CD14-positive monocyte (primary cell): ENCODE results near the gene CPB1. TPM values are rescaled to one million over a fixed set of nuclear protein-coding genes. Genes with fewer than 3 reads are reported as not detected.

Source experiments
- DNase-seq, 3 donors: peaks; one replicate each; pipeline ENCODE4 v3.0.0-alpha.2; 2011 to 2022
- H2AFZ ChIP-seq: 2 replicates; pipeline ENCODE4 v1.6.0; 2012; ENCODE audit warnings: mild to moderate bottlenecking, low read depth, low read length, inconsistent platforms; ENCODE audit not compliant: insufficient read depth, poor library complexity, severe bottlenecking
- H3K27ac ChIP-seq, 2 donors: 1 replicate in 1 of 2; 2 replicates in 1 of 2; pipeline ENCODE4 v1.5.1; 2012 to 2013; ENCODE audit warnings: low read length in 2 of 2, control low read depth in 1 of 2, inconsistent platforms in 1 of 2, low read depth in 1 of 2, mild to moderate bottlenecking in 1 of 2
- H3K27me3 ChIP-seq, 2 donors: one replicate each; pipeline versions ENCODE4 v1.6.0 to v1.6.1; 2011 to 2013; ENCODE audit warnings: low read length in 2 of 2; ENCODE audit not compliant: control insufficient read depth in 2 of 2, insufficient read depth in 2 of 2
- H3K36me3 ChIP-seq, 2 donors: replicated peaks in 1 of 2; 1 replicate in 1 of 2; 2 replicates in 1 of 2; pipeline versions ENCODE4 v1.5.1 to v1.6.1; 2012 to 2013; ENCODE audit warnings: low read length in 2 of 2, control low read depth in 1 of 2, inconsistent platforms in 1 of 2, mild to moderate bottlenecking in 1 of 2; ENCODE audit not compliant: insufficient read depth in 2 of 2, control insufficient read depth in 1 of 2
- H3K4me1 ChIP-seq, 2 donors: 1 replicate in 1 of 2; 2 replicates in 1 of 2; pipeline versions ENCODE4 v1.5.1 to v1.6.1; 2012 to 2013; ENCODE audit warnings: low read length in 2 of 2, control low read depth in 1 of 2, inconsistent platforms in 1 of 2, mild to moderate bottlenecking in 1 of 2, moderate library complexity in 1 of 2; ENCODE audit not compliant: insufficient read depth in 2 of 2, control insufficient read depth in 1 of 2
- H3K4me2 ChIP-seq: replicated peaks from 2 replicates; pipeline ENCODE3; 2012; ENCODE audit warnings: low read length, moderate library complexity, mild to moderate bottlenecking; ENCODE audit not compliant: poor library complexity, severe bottlenecking; ENCODE audit errors: extremely low read depth
- H3K4me3 ChIP-seq, 3 experiments: fragments of 200-600 bp in 1 of 3; sonication (generic) in 1 of 3; replicated peaks in 1 of 3; 1 replicate in 2 of 3; 2 replicates in 1 of 3; pipeline ENCODE4 v1.5.1; 2011 to 2013; ENCODE audit warnings: low read length in 3 of 3, mild to moderate bottlenecking in 3 of 3, control low read depth in 2 of 3, low read depth in 2 of 3, inconsistent platforms in 1 of 3, moderate library complexity in 1 of 3
- H3K79me2 ChIP-seq: 2 replicates; pipeline ENCODE4 v1.6.0; 2012; ENCODE audit warnings: mild to moderate bottlenecking, control low read depth, inconsistent platforms, low read length, moderate library complexity; ENCODE audit not compliant: insufficient read depth
- H3K9ac ChIP-seq: 2 replicates; pipeline ENCODE4 v1.6.0; 2017; ENCODE audit warnings: low read length, mild to moderate bottlenecking; ENCODE audit not compliant: insufficient read depth, poor library complexity, severe bottlenecking
- H3K9me3 ChIP-seq, 2 donors: replicated peaks in 1 of 2; 1 replicate in 1 of 2; 2 replicates in 1 of 2; pipeline versions ENCODE4 v1.5.1 to v1.6.1; 2012 to 2013; ENCODE audit warnings: low read length in 2 of 2, control low read depth in 1 of 2; ENCODE audit not compliant: control insufficient read depth in 1 of 2, insufficient read depth in 1 of 2
- H4K20me1 ChIP-seq: 2 replicates; pipeline ENCODE4 v1.6.0; 2012; ENCODE audit warnings: mild to moderate bottlenecking, low read length, control low read depth, moderate library complexity; ENCODE audit not compliant: insufficient read depth
- H3K27ac Mint-ChIP-seq, 7 donors: one replicate each; pipeline ENCODE4 v1.8.0; 2020; ENCODE audit warnings: mild to moderate bottlenecking in 7 of 7, mixed read lengths in 7 of 7, moderate library complexity in 6 of 7, inconsistent platforms in 2 of 7
- H3K27me3 Mint-ChIP-seq, 3 donors: one replicate each; pipeline ENCODE4 v1.8.0; 2021 to 2022; ENCODE audit warnings: low read depth in 3 of 3, mild to moderate bottlenecking in 3 of 3, mixed read lengths in 3 of 3, moderate library complexity in 3 of 3, inconsistent platforms in 1 of 3
- H3K36me3 Mint-ChIP-seq, 2 donors: one replicate each; pipeline ENCODE4 v1.8.0; 2020; ENCODE audit warnings: mixed read lengths in 2 of 2, inconsistent platforms in 1 of 2, mild to moderate bottlenecking in 1 of 2
- H3K4me1 Mint-ChIP-seq: one replicate; pipeline ENCODE4 v1.8.0; 2020; ENCODE audit warnings: mild to moderate bottlenecking, mixed read lengths
- H3K4me3 Mint-ChIP-seq, 2 donors: one replicate each; pipeline ENCODE4 v1.8.0; 2020; ENCODE audit warnings: mild to moderate bottlenecking in 2 of 2, mixed read lengths in 2 of 2, moderate library complexity in 1 of 2
- H3K9me3 Mint-ChIP-seq, 7 donors: one replicate each; pipeline ENCODE4 v1.8.0; 2020 to 2022; ENCODE audit warnings: mixed read lengths in 7 of 7, mild to moderate bottlenecking in 6 of 7, moderate library complexity in 6 of 7, inconsistent platforms in 2 of 7
- CTCF ChIP-seq: fragments of 200-600 bp; IDR thresholded peaks from one replicate; pipeline ENCODE4 v1.8.0; 2022; ENCODE audit warnings: antibody characterized with exemption, mild to moderate bottlenecking
- WGBS: methylation state at CpG from one replicate; pipeline ENCODE4 v1.1.5; 2013; ENCODE audit warnings: missing lambda C conversion rate; ENCODE audit not compliant: insufficient coverage; 5-methylcytosine and 5-hydroxymethylcytosine counted together
- intact Hi-C, 2 donors: fragments of 100-400 bp; cut with micrococcal nuclease; formaldehyde crosslinking; loops; one replicate each; pipeline versions ENCODE4 v1.15.0 to v1.15.1; 2023
- polyA plus RNA-seq, 3 donors: library from polyadenylated mRNA; depleted of rRNA in 1 of 3; unstranded in 2 of 3; stranded (reverse) in 1 of 3; fragments of 300-500 nt in 2 of 3; fragments of >200 nt in 1 of 3; fragmentation: Illumina TruSeq in 2 of 3; gene quantifications; 1 replicate in 2 of 3; 2 replicates in 1 of 3; pipeline ENCODE4 v1.2.3, GENCODE V29; 2012 to 2021

The CPB1 gene
- polyA plus RNA-seq, 3 donors: not detected

DNA sequence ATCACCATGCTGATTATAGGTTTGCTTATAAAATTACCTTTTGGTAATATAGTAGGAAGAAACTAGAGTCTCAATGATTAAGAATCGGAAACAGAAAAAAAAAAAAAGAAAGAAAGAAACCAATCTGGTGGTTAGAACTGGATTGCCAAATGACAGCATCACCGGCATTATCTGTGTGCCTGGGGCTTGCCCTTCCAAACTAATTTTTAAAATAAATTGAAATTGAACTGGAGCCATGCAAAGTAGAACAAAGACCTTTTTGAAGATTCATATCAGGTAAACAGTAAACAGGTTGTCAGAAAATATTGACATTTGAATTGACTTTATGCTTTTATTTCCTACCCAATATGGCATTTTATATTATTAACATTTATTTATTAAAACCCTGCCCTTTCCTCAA lies 11.2 kb upstream of the CPB1 start:
- intact Hi-C loops: no loop called here
- Histone ChIP-seq H3K4me1 (no peaks in the 10 kb centered on the region), H3K79me2 (no peaks in the 10 kb centered on the region), H3K4me2 (no peak overlapping the region), H3K9ac (no peak overlapping the region), H2AFZ (no peak overlapping the region), H3K9me3 (no peaks in the 10 kb centered on the region), H3K27me3 (no peaks in the 10 kb centered on the region), H4K20me1 (no peaks in the 10 kb centered on the region), H3K27ac (no peak overlapping the region), H3K36me3 (no peaks in the 10 kb centered on the region), H3K4me3 (no peak overlapping the region)
- no peak for TF ChIP-seq CTCF
- H3K27me3 Mint-ChIP-seq: peaks cover 0 to 5% (median 0%) of the 10 kb centered on the region in 3 donors
- no peaks in the 10 kb centered on the region for H3K36me3 Mint-ChIP-seq
- H3K4me3 Mint-ChIP-seq: no peak overlapping the region
- no peak overlapping the region for H3K27ac Mint-ChIP-seq
- no peaks in the 10 kb centered on the region for H3K4me1 Mint-ChIP-seq
- peaks cover 0 to 9% (median 0%) of the 10 kb centered on the region in 7 donors for H3K9me3 Mint-ChIP-seq
- DNase-seq: no peak
- no CpG with 5 or more reads among the region's 2 CpGs for WGBS

DNA sequence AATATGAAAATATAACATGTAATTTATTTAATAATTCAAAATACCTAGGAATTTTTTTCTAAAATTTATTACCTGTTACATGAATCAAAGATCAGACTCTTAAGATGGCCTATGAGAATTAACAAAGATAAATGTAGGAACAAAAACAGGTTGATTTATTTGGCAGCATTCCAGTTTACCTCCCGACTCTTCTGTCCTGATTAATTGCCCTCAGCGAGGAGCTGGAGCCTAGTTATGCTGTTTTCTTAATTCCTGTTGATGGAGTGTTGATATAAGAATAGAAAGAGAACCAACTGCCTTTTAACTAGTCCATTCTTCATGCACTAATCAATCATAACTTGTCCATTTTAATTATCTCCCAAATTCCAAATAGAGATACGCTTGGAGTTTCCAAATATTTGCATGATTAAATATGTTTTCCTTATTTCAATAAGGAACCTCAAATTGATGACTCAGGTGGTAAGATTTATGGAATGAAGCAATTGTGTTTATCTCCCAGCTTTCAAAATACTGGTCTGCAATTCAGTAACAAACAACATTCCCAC lies 10.6 kb upstream of the CPB1 start:
- Histone ChIP-seq H3K79me2 (no peaks in the 10 kb centered on the region), H4K20me1 (no peaks in the 10 kb centered on the region), H3K9ac (no peak overlapping the region), H3K4me2 (no peak overlapping the region), H3K27ac (no peak overlapping the region), H3K9me3 (peaks cover 0 to 4% of the 10 kb centered on the region in 2 donors), H3K27me3 (no peaks in the 10 kb centered on the region), H2AFZ (no peak overlapping the region), H3K4me1 (no peaks in the 10 kb centered on the region), H3K36me3 (no peaks in the 10 kb centered on the region), H3K4me3 (no peak overlapping the region)
- Mint-ChIP-seq H3K4me3 (no peak overlapping the region), H3K27ac (no peak overlapping the region), H3K36me3 (no peaks in the 10 kb centered on the region), H3K9me3 (peaks cover 0 to 4% (median 1%) of the 10 kb centered on the region in 7 donors), H3K27me3 (peaks cover 0 to 5% (median 0%) of the 10 kb centered on the region in 3 donors), H3K4me1 (no peaks in the 10 kb centered on the region)
- intact Hi-C loops: no loop called here
- WGBS: no CpG with 5 or more reads among the region's 3 CpGs
- no peak for DNase-seq
- no peak for TF ChIP-seq CTCF
